GM18517 (cell line): ENCODE measurements around the gene GPR137B.

Source experiments
- ATAC-seq: cut with Tn5 transposase; IDR thresholded peaks from one replicate; pipeline ENCODE4 v1.9.1; 2021; ENCODE audit warnings: mild to moderate bottlenecking, moderate library complexity; ENCODE audit not compliant: unreplicated experiment

GPR137B gene

GRCh38 chr1:236253119-236253518 is 110.8 kb downstream of the GPR137B start:
- ATAC-seq: no peak

DNA sequence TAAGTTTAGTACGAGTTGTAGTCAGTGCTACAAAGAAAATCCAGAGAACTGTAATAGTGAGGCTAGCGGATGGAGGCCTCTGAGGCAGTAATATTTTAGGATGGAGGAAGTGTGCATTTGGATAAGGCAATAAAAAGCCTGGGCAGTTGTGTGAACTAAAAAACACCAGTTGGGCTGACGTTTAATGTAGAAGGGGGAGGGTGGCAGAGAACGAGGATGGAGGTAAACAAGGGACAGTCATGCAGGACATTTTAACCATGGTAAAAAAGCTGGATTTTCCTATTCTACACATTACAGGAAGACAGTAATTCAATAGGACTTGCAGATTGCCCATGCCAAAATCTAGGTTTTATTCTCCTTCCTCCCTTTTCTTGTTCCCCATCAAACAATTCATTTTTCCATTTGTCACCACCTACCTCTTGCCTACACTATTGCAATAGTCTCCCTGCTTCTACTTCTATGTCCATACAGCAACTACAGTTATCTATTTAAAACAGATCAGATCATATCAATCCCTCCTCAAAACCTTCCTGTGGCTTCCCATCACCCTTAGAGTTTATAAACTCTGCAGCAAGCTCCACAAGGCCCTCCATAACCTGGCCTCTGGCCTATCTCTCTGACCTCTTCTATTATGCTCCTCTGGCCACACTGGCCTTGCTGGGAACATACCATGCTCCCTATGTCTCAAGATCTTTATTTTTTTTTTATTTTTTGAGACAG is 111.7 kb downstream of the GPR137B start:
- no peak for ATAC-seq

DNA sequence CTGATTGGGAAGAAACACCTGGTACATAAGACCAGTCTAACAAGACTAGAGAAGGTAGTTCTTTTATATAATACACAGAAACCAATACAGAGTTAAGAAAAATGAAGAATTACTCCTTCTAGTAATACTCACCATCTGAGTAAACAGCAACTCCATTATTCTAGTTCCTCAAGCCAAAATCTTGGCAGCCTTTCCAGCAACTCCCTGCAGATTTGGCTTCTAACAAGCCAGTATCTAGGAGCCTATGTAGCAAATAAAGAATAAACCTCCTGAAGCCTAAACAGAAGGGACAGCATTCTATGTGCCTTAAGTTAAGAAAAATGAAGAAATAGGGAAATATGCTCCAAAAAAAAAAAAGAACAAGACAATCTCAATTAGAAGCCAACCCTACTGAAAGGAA is 114.9 kb downstream of the GPR137B start:
- no peak for ATAC-seq

GRCh38 chr1:236258114-236258622 is 115.8 kb downstream of the GPR137B start:
- ATAC-seq: no peak
